VCaP (cell line): Measurements from ENCODE around the gene KRT38.

Experiments
- H3K27ac ChIP-seq: fragments of 450-650 bp; 2 replicates; pipeline ENCODE4 v1.5.1; 2017
- TF ChIP-seq, protein P1 (sequence below): fragments of 450-650 bp; conservative IDR thresholded peaks from 2 replicates; pipeline ENCODE4 v1.5.1; 2017; ENCODE audit warnings: mild to moderate bottlenecking, moderate library complexity

Gene KRT38

DNA sequence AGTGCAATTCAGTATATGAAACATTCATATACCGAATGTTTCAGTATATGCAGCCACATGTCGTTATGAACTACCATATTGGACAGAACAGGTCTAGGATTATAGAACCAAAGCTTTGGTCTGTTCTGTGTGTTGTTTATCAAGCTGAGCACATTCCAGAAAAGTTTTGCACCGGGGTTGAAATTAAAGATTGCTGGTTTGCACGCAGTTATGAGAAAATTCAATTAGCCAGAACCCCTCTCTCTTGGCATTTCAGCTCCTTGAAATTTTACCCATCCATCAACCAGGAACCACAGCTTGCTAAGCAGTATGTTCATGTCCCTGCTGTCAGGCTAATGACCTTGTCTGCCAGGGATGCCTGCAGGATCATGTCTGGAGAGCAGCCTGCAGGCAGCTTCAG, 16.9 kb upstream of the KRT38 start:
- no peak overlapping the region for H3K27ac ChIP-seq
- TF ChIP-seq, protein P1, sequence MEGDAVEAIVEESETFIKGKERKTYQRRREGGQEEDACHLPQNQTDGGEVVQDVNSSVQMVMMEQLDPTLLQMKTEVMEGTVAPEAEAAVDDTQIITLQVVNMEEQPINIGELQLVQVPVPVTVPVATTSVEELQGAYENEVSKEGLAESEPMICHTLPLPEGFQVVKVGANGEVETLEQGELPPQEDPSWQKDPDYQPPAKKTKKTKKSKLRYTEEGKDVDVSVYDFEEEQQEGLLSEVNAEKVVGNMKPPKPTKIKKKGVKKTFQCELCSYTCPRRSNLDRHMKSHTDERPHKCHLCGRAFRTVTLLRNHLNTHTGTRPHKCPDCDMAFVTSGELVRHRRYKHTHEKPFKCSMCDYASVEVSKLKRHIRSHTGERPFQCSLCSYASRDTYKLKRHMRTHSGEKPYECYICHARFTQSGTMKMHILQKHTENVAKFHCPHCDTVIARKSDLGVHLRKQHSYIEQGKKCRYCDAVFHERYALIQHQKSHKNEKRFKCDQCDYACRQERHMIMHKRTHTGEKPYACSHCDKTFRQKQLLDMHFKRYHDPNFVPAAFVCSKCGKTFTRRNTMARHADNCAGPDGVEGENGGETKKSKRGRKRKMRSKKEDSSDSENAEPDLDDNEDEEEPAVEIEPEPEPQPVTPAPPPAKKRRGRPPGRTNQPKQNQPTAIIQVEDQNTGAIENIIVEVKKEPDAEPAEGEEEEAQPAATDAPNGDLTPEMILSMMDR = no peak

DNA sequence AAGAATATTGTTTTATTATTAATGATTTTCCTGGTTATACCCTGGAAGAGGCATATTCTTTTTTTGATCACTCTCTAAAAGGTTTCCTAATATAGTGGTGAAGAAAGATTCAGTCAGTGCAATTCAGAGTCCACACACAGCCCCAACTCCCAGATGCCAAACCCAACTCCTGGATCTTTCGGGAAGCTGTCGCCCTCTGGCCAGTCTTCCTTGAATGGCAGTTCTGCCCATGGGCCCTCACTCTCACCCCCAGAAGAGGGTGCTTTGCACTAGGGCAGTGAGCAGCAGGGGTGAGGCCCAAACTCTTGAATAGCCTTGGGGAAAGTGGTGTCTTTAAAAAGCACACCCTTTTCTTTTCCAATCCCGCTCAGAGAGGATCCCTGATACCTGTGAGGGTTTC, 15.4 kb upstream of the KRT38 start:
- TF ChIP-seq, protein P1 = no peak

DNA sequence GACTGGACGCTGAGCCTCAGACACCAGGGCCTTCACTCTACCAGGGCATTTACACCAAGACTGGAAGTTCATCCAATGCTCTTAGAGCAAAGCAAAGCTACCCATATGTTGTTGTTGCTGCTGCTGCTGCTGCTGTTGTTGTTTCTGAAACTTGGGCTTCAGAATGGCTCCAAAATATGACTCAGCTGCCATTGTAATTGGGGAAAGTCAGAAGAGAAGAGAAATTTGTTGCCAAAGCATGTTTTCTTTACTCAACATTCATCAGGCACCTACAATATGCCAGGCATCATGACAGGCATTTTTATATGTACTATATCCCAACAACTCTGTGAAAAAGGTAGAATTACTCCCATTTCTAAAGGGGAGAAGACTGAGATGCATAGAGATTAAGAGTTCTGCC, 14.5 kb upstream of the KRT38 start:
- H3K27ac ChIP-seq = no peak overlapping the region
- TF ChIP-seq, protein P1 = no peak

More for the DNA sequence above, 15.4 kb upstream of the KRT38 start:
- H3K27ac ChIP-seq = no peak overlapping the region

DNA sequence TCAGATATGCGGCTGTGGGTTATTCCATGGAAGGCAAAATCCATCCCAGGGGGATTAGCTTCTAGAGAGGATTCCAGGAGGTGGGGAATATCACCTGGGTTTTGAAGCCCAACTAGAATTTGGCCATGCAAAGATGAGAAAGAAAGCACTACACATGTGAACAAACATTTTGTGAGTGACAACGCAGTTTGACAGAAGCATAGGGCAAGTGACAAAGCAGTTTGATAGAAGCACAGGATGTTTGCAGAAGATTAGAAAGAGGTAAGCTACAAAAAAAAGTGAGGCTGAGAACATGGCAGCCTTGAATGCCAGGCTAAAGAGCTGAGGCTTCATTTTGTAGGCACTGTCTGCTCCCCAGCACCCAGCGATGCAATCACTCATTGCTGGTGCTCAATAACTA, 12.3 kb upstream of the KRT38 start:
- no peak overlapping the region for H3K27ac ChIP-seq
- TF ChIP-seq, protein P1 = no peak

DNA sequence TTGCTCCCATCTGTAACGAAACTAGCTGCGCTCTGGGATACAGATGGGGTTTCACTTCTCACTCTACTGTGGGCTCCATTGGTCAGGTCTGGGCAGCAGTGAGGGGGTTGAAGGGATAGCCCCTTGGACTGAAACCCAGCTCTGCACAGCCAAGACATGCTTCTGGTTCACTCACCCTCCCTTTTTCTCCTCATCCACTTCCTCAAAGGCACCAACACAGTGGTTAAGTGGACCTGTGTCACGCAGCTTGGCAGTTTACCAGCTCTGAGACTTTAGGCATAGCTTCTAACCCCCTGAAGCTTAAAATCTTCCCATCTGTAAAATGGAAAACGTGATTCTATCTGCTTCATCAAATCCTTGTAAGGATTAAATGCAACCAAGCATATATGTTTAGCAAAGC, 11.5 kb upstream of the KRT38 start:
- TF ChIP-seq, protein P1 = no peak

DNA sequence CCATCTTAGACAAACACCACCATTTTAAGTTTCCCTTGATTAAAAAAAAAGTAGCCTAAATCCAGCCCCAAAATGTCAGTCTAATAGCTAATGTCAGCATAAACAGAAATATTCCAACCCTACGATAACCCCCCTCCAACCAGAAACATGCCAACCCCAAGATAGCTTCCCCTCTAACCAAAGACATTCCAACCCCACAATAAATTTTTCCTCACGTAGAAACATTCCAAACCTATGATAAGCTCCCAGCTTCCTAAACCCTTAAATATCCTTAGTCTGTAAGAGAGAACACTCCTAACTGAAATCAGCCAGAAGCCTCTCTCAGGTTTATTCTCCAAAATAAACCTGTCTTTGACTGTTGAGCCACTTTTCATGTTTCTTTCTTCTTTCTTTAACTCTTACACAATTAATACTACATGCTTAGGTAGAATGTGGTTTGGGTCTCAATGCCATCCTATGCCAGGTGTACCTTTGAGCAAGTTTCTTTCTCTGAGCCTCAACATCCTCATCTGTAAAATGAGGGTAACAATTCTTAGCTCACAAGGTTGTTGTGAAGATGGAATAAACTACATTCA, 10.5 kb upstream of the KRT38 start:
- no peak overlapping the region for H3K27ac ChIP-seq
- TF ChIP-seq, protein P1 = no peak

More for the DNA sequence above, 11.5 kb upstream of the KRT38 start:
- no peak overlapping the region for H3K27ac ChIP-seq

DNA sequence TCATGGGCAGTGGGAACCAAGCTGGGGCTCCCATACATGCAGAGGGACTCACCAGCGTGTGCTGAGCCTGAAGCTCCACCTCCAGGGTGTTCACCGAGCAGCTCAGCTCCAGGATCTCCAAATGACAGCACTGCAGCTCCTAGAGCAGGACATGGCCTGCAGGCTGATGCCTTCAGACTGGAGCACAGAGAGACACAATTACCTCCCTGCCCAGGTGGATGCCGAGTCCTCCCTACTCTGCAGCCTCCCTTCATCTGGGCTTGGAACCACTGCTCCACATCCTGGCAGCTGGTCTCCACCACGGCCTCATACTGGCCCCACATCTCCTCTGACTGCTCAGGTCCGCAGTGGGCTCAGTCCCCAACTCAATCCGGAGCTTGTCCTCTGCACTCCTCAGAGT, 8.2 kb upstream of the KRT38 start:
- H3K27ac ChIP-seq = no peak overlapping the region
- TF ChIP-seq, protein P1 = no peak
